HEK293 (cell line): ENCODE measurements around the gene TEDC2.

Source experiments
- CTCF ChIA-PET: fragments of 350-600 bp; formaldehyde crosslinking; extraction: SDS; loops from one replicate; lab custom pipeline; 2021; ENCODE audit warnings: antibody characterized with exemption; lab: Yijun Ruan, JAX
- POLR2A ChIA-PET: fragments of 300-600 bp; formaldehyde crosslinking; extraction: SDS; loops from one replicate; lab custom pipeline; 2020; ENCODE audit warnings: antibody characterized with exemption, inconsistent platforms; lab: Yijun Ruan, JAX
- H3K27ac ChIP-seq: fragments of 200-500 bp; sonication (Bioruptor generic); 2 replicates; pipeline ENCODE4 v1.5.1; 2014; ENCODE audit warnings: low read depth, low read length, control low read depth, inconsistent platforms; ENCODE audit errors: extremely low read depth
- H3K36me3 ChIP-seq, 2 experiments: fragments of 200-500 bp in 1 of 2; sonication (Bioruptor generic) in 1 of 2; 1 replicate in 1 of 2; 2 replicates in 1 of 2; pipeline ENCODE4 v1.5.1; 2014 to 2017; ENCODE audit warnings: inconsistent platforms in 2 of 2, low read length in 2 of 2; ENCODE audit not compliant: control insufficient read depth in 2 of 2, insufficient read depth in 1 of 2
- H3K4me1 ChIP-seq: fragments of 200-500 bp; sonication (Bioruptor generic); 2 replicates; pipeline ENCODE4 v1.5.1; 2014; ENCODE audit warnings: mild to moderate bottlenecking, low read length, inconsistent platforms; ENCODE audit not compliant: control insufficient read depth, insufficient read depth
- H3K4me3 ChIP-seq: 2 replicates; pipeline ENCODE4 v1.5.1; 2011; ENCODE audit warnings: low read depth, mild to moderate bottlenecking, control low read depth, low read length, moderate library complexity
- H3K9me3 ChIP-seq: fragments of 200-500 bp; sonication (Bioruptor generic); 2 replicates; pipeline ENCODE4 v1.5.1; 2014; ENCODE audit warnings: low read depth, low read length, inconsistent platforms; ENCODE audit not compliant: control insufficient read depth, insufficient read depth
- BCL11B ChIP-seq: fragments of 450-650 bp; formaldehyde crosslinking; IDR thresholded peaks from 2 replicates; pipeline ENCODE4 v1.5.1; 2016; ENCODE audit warnings: low read depth, missing biosample characterization, missing genetic modification characterization
- KLF10 ChIP-seq: fragments of 450-650 bp; IDR thresholded peaks from 2 replicates; pipeline ENCODE4 v1.5.1; 2018; ENCODE audit warnings: missing biosample characterization, mild to moderate bottlenecking, missing genetic modification characterization
- RBAK ChIP-seq: fragments of 450-650 bp; formaldehyde crosslinking; IDR thresholded peaks from 2 replicates; pipeline ENCODE4 v1.5.1; 2016; ENCODE audit warnings: missing biosample characterization, missing genetic modification characterization
- SP3 ChIP-seq: fragments of 450-650 bp; formaldehyde crosslinking; IDR thresholded peaks from 2 replicates; pipeline ENCODE4 v1.5.1; 2016; ENCODE audit warnings: missing biosample characterization, missing genetic modification characterization
- ZBTB10 ChIP-seq: fragments of 450-650 bp; formaldehyde crosslinking; IDR thresholded peaks from 2 replicates; pipeline ENCODE4 v1.5.1; 2016; ENCODE audit warnings: missing biosample characterization, missing genetic modification characterization
- ZBTB6 ChIP-seq: fragments of 450-650 bp; formaldehyde crosslinking; IDR thresholded peaks from 2 replicates; pipeline ENCODE4 v1.5.1; 2017; ENCODE audit warnings: missing biosample characterization, missing genetic modification characterization
- ZBTB8A ChIP-seq: fragments of 450-650 bp; formaldehyde crosslinking; IDR thresholded peaks from 2 replicates; pipeline ENCODE4 v1.5.1; 2016; ENCODE audit warnings: missing biosample characterization, missing genetic modification characterization
- ZFHX2 ChIP-seq: fragments of 450-650 bp; formaldehyde crosslinking; conservative IDR thresholded peaks from 2 replicates; pipeline ENCODE4 v1.5.1; 2016; ENCODE audit warnings: missing biosample characterization, missing genetic modification characterization
- ZFP41 ChIP-seq: fragments of 450-650 bp; formaldehyde crosslinking; IDR thresholded peaks from 2 replicates; pipeline ENCODE4 v1.5.1; 2016; ENCODE audit warnings: missing biosample characterization, missing genetic modification characterization, borderline replicate concordance
- ZNF112 ChIP-seq: fragments of 450-650 bp; formaldehyde crosslinking; IDR thresholded peaks from 2 replicates; pipeline ENCODE4 v1.5.0; 2017; ENCODE audit warnings: missing biosample characterization, missing genetic modification characterization
- ZNF157 ChIP-seq: fragments of 450-650 bp; formaldehyde crosslinking; IDR thresholded peaks from 2 replicates; pipeline ENCODE4 v1.5.1; 2016; ENCODE audit warnings: missing biosample characterization, missing genetic modification characterization
- ZNF266 ChIP-seq: fragments of 450-650 bp; formaldehyde crosslinking; IDR thresholded peaks from 2 replicates; pipeline ENCODE4 v1.5.1; 2016; ENCODE audit warnings: missing biosample characterization, missing genetic modification characterization, low read depth
- ZNF280C ChIP-seq: fragments of 450-650 bp; formaldehyde crosslinking; IDR thresholded peaks from 2 replicates; pipeline ENCODE4 v1.5.1; 2016; ENCODE audit warnings: missing biosample characterization, missing genetic modification characterization
- ZNF391 ChIP-seq: fragments of 450-650 bp; formaldehyde crosslinking; IDR thresholded peaks from 2 replicates; pipeline ENCODE4 v1.5.1; 2016; ENCODE audit warnings: low read depth, missing biosample characterization, missing genetic modification characterization, borderline replicate concordance
- ZNF560 ChIP-seq: fragments of 450-650 bp; formaldehyde crosslinking; IDR thresholded peaks from 2 replicates; pipeline ENCODE4 v1.5.1; 2017; ENCODE audit warnings: missing biosample characterization, missing genetic modification characterization, borderline replicate concordance
- ZNF610 ChIP-seq: fragments of 450-650 bp; formaldehyde crosslinking; IDR thresholded peaks from 2 replicates; pipeline ENCODE4 v1.5.1; 2016; ENCODE audit warnings: missing biosample characterization, missing genetic modification characterization, borderline replicate concordance
- ZNF776 ChIP-seq: fragments of 450-650 bp; formaldehyde crosslinking; IDR thresholded peaks from 2 replicates; pipeline ENCODE4 v1.5.0; 2017; ENCODE audit warnings: missing biosample characterization, missing genetic modification characterization, borderline replicate concordance
- ZNF843 ChIP-seq: fragments of 450-650 bp; formaldehyde crosslinking; IDR thresholded peaks from 2 replicates; pipeline ENCODE4 v1.5.1; 2016; ENCODE audit warnings: missing biosample characterization, missing genetic modification characterization
- ZSCAN18 ChIP-seq: fragments of 450-650 bp; formaldehyde crosslinking; IDR thresholded peaks from 2 replicates; pipeline ENCODE4 v1.5.1; 2016; ENCODE audit warnings: missing biosample characterization, missing genetic modification characterization
- TF ChIP-seq, protein P1 (sequence below): fragments of 450-650 bp; formaldehyde crosslinking; IDR thresholded peaks from 2 replicates; pipeline ENCODE4 v1.5.1; 2016; ENCODE audit warnings: missing biosample characterization, missing genetic modification characterization, low read depth
- TF ChIP-seq, protein P2 (sequence below): fragments of 450-650 bp; formaldehyde crosslinking; IDR thresholded peaks from 2 replicates; pipeline ENCODE4; 2016; ENCODE audit warnings: missing biosample characterization, missing genetic modification characterization
- TF ChIP-seq, protein P3 (sequence below): fragments of 450-650 bp; formaldehyde crosslinking; optimal IDR thresholded peaks from 2 replicates; pipeline ENCODE3; 2016; ENCODE audit warnings: missing biosample characterization, mild to moderate bottlenecking, missing genetic modification characterization

The TEDC2 gene

GRCh38 chr16:2466667-2467527 lies 7.0 kb downstream of the TEDC2 start (continued):
- TF ChIP-seq, protein P1, sequence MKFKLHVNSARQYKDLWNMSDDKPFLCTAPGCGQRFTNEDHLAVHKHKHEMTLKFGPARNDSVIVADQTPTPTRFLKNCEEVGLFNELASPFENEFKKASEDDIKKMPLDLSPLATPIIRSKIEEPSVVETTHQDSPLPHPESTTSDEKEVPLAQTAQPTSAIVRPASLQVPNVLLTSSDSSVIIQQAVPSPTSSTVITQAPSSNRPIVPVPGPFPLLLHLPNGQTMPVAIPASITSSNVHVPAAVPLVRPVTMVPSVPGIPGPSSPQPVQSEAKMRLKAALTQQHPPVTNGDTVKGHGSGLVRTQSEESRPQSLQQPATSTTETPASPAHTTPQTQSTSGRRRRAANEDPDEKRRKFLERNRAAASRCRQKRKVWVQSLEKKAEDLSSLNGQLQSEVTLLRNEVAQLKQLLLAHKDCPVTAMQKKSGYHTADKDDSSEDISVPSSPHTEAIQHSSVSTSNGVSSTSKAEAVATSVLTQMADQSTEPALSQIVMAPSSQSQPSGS (tag by site-specific recombination) = no peak
- TF ChIP-seq ZSCAN18 = no peak
- TF ChIP-seq KLF10 = no peak

DNA sequence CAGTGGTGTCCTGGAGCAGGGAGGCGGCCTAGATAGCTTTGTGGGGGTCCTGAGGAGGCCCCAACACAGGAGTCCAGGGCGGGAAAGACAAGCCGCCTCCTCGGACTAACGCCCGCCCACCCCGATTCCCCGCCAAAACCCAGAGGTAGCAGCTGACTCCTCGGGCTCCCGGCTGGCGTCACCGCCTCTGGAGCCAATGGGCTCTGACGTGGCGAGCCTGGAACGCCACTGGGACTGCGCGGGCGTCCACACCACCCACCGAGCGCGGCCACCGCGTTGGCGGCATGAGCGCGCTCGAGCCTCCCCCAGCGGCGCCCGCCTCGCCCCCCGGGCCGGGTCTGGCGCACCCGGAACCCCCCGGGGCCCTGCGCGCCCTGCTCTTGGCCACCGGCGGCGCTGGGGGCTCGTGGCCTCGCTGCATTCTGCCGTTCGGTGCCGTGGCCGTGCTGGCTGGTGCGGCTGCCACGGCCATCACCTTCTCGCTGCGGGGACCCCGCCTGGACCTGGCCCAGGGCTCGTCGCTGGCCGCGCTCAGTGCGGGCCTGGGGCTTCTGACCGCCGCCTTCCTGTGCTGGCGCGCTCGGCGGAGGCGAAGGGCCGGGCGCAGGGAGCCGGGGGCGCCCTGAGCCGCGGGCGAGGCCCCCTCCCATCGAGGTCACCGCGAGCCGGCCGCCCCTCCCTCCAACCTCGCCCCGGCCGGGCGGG lies 7.8 kb downstream of the TEDC2 start:
- CTCF ChIA-PET = interaction anchor here (0.6 kb wide), 1 partner anchor 32 kb away, joined by 3 read pairs; no protein-coding TSS in a partner anchor
- peak; percentile 71 for TF ChIP-seq ZBTB8A (tag by site-specific recombination)
- TF ChIP-seq ZNF610 (tag by site-specific recombination) = no peak
- TF ChIP-seq ZBTB10 (tag by site-specific recombination) = peak; percentile 43; the same call in 1 of the 2 replicates
- no peak for TF ChIP-seq ZNF157
- TF ChIP-seq ZNF280C (tag by site-specific recombination) = no peak
- TF ChIP-seq ZBTB6 (tag by site-specific recombination) = peak; percentile 81
- TF ChIP-seq ZFHX2 (tag by site-specific recombination) = peak; percentile 96
- TF ChIP-seq SP3 = peak; percentile 80
- no peak for TF ChIP-seq ZNF391 (tag by site-specific recombination)
- no peak for TF ChIP-seq ZNF776 (tag by site-specific recombination)
- TF ChIP-seq ZNF112 (tag by site-specific recombination) = no peak
- TF ChIP-seq, protein P2, sequence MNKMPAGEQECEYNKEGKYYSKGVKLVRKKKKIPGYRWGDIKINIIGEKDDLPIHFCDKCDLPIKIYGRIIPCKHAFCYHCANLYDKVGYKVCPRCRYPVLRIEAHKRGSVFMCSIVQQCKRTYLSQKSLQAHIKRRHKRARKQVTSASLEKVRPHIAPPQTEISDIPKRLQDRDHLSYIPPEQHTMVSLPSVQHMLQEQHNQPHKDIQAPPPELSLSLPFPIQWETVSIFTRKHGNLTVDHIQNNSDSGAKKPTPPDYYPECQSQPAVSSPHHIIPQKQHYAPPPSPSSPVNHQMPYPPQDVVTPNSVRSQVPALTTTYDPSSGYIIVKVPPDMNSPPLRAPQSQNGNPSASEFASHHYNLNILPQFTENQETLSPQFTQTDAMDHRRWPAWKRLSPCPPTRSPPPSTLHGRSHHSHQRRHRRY (tag by site-specific recombination) = no peak
- TF ChIP-seq, protein P3, sequence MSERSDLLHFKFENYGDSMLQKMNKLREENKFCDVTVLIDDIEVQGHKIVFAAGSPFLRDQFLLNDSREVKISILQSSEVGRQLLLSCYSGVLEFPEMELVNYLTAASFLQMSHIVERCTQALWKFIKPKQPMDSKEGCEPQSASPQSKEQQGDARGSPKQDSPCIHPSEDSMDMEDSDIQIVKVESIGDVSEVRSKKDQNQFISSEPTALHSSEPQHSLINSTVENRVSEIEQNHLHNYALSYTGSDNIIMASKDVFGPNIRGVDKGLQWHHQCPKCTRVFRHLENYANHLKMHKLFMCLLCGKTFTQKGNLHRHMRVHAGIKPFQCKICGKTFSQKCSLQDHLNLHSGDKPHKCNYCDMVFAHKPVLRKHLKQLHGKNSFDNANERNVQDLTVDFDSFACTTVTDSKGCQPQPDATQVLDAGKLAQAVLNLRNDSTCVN = no peak
- 0 out of 2 replicates have a peak, but pooled peaks have one; percentile 6 for TF ChIP-seq ZNF843 (tag by site-specific recombination)
- no peak for TF ChIP-seq ZFP41 (tag by site-specific recombination)
- no peak for TF ChIP-seq ZNF560 (tag by site-specific recombination)
- TF ChIP-seq BCL11B (tag by site-specific recombination) = no peak
- no peak for TF ChIP-seq ZNF266 (tag by site-specific recombination)
- no peak for TF ChIP-seq RBAK

More for the DNA sequence above, 7.8 kb downstream of the TEDC2 start:
- no peaks in the 10 kb centered on the region for H3K9me3 ChIP-seq
- peaks cover 0 to 13% of the 10 kb centered on the region in 2 experiments; a peak in 1 of 3 replicates for H3K36me3 ChIP-seq
- H3K4me3 ChIP-seq = peak overlapping the region; percentile 37
- POLR2A ChIA-PET = interaction anchor here (0.6 to 3.2 kb wide), 8 partner anchors 8 to 263 kb away, joined by 3 to 34 read pairs (median 4); partner anchors contain the start of genes ATP6V0C and TEDC2
- H3K27ac ChIP-seq = peak overlapping the region; percentile 85
- H3K4me1 ChIP-seq = peaks cover 27% of the 10 kb centered on the region
